GM19455 (cell line): ENCODE results near the gene S100A4.
"Not testable (repeated sequence)": the region's sequence is repeated elsewhere in the genome, so short reads cannot be mapped to it uniquely, and the experiment has no call there.

Experiments
- ATAC-seq: cut with Tn5 transposase; IDR thresholded peaks from one replicate; pipeline ENCODE4 v1.9.1; 2021; ENCODE audit not compliant: unreplicated experiment

The S100A4 gene

GRCh38 chr1:153567621-153568366 is 22.2 kb upstream of the S100A4 start:
- no peak for ATAC-seq

- no peak for ATAC-seq
Measured at GRCh38 chr1:153566414-153567371, 21.1 kb upstream of the S100A4 start.

GRCh38 chr1:153565529-153566374 is 20.1 kb upstream of the S100A4 start, which contains the start of gene S100A2:
TSS of gene S100A2 (minus strand) at chr1:153565844. CDS start at chr1:153563877, 1,967 bp downstream.
- ATAC-seq = no peak

DNA sequence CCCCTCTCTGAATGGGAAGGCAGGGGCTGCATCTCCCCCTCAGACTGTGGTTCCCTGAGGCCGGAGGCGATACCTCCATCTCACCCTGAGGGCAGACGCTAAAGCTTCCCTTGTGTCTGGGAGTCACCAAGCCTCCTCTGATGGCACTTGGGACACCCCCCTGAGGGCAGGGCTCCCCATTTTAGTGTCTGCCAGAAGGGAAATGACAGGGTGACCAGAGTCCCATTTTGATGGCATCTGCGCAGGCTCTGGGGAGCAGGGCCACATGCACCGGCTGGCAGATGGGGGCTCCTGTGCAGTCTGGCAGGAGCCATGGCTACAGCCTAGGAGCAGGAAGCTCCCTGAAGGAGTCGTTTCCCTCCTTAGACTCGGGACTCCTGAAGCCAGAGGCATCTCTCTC is 18.4 kb upstream of the S100A4 start:
- ATAC-seq = no peak

DNA sequence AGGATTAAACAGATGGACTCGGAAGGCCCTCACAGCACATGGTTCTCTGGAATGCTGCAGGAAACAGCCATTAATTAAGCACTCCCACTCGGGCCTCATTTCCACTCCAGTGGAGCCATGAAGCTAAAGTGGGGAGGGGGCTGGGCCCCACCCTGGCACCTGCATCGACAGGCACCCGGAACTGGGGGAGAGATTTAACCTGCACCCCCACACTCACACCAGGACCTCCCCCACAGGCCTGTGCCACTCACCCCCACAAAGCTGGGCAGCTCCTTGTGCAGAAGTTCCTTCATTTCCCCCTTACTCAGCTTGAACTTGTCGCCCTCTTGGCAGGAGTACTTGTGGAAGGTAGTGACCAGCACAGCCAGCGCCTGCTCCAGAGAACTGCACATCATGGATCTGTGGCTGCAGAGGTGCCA is 17.9 kb upstream of the S100A4 start:
- ATAC-seq = no peak

DNA sequence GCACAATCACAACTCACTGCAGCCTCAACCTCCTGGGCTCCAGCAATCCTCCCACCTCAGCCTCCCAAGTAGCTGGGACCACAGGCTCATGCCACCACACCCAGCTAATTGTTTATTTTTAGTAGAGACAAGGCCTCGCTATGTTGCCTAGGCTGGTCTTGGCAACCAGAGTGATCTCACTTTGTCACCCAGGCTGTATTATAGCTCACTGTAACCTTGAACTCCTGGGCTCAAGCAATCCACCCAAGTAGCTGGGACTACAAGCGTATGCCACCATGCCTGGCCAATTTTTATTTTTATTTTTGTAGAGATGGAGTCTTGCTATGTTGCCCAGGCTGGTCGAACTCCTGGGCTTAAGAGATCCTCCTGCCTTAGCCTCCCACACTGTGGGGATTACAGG is 16.4 kb upstream of the S100A4 start:
- not testable (repeated sequence) for ATAC-seq

- no peak for ATAC-seq
Measured at GRCh38 chr1:153561466-153561985, 15.9 kb upstream of the S100A4 start.

DNA sequence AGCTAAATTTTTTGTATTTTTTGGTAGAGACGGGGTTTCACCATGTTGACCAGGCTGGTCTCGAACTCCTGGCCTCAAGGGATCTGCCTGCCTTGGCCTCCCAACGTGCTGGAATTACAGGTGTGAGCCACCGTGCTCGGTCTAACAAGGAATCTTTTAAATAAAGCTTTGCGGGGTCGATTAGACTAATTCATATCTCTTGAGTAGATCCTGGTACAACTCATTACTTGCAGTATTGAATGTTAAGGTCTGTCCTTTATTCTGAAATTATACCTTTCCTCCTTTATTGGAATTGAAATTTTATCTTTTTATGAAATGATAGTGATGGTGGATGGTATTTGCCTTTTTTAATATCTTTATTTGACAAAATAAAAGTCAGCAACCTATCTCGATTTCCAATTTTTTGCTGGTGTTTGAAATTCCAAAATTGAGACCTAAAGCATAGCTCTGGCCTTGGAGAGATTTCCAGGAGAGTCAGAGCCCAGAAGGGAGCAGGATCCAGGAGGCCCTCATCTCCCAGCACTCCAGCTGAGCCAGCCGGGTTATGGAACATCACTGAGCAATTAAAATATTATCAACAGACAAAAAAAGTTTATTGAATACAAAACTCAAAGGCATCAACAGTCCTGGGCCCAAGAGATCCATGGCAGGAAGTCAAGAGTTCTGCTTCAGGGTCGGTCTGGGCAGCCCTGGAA is 15.3 kb upstream of the S100A4 start:
- no peak for ATAC-seq

GRCh38 chr1:153560241-153560640 is 14.6 kb upstream of the S100A4 start:
- ATAC-seq = no peak

DNA sequence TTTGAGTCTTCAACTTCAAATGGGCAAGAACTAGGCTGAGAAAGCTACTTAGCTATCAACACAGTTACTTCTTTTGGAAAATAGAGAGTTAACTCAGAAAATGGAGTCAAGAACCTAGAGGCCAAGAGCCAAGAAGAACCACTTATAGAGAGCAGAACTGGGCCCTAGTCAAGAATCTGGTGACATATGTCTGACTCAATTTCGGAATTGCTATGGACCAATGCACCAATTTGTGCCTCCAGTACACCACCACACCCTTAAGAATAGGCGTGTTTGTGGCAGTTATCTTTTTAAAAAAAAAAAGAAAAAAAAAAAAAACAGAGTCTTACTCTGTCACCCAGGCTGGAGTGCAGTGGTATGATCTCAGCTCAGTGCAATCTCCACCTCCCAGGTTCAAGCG is 12.3 kb upstream of the S100A4 start:
- ATAC-seq = no peak

DNA sequence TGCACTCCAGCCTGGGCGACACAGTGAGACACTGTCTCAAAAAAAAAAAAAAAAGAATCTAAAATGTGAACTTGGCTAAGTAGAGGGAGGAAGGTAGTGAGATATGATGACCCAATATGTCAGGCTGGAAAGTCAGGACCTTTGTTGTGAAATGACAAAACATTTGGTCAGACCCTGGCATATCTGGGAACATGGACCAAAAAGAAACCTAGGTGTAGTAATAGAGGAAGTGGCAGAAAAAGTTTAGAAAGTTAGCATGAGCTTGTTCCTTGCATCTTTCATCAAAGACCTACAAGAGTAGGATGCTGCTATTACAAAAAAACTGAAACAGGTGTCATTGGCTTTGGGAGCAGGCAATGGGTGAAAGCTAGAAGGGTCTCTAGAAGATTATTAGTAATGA is 10.7 kb upstream of the S100A4 start:
- ATAC-seq = no peak

- ATAC-seq = no peak
Measured at GRCh38 chr1:153553830-153554541, 8.4 kb upstream of the S100A4 start.

DNA sequence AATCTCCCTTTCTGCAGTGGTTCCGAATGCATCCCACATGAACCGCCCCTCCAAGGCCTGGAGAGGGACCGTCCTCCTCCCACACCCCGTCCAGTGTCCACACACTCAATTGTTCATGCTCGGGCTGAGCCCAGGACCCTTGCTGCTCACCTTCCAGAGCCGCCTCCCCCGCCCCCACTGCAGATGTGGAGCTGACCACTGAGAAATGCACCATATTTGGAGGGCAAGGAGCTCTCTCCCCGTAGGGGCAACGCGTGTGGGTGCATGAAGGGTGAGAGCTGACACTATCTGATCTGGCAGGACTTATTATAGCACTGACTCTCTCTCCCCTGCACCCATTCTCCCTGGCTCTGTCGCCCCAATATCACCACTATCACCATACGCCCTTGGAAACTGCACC is 7.5 kb upstream of the S100A4 start:
- ATAC-seq = no peak

GRCh38 chr1:153552335-153552734 is 6.7 kb upstream of the S100A4 start:
- no peak for ATAC-seq

GRCh38 chr1:153550827-153551500 is 5.4 kb upstream of the S100A4 start:
- ATAC-seq = no peak

DNA sequence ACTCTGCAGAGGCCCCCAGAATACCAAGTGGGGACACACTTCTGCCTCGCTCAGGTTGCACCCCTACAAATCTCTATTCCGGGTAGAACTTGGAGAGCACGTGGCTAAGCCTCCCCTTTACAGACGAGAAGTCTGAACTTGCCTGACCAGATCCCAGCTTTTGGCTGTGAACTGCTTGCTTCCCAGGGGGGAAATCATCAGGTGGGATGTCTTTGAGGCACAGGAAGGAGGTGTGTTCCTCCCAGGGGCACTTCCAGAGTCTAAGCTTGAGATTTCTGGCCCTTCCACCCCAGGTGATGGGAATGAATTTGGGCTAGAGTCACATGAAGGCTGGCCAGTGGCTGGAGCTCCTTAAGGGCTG is 4.8 kb upstream of the S100A4 start:
- ATAC-seq = no peak

DNA sequence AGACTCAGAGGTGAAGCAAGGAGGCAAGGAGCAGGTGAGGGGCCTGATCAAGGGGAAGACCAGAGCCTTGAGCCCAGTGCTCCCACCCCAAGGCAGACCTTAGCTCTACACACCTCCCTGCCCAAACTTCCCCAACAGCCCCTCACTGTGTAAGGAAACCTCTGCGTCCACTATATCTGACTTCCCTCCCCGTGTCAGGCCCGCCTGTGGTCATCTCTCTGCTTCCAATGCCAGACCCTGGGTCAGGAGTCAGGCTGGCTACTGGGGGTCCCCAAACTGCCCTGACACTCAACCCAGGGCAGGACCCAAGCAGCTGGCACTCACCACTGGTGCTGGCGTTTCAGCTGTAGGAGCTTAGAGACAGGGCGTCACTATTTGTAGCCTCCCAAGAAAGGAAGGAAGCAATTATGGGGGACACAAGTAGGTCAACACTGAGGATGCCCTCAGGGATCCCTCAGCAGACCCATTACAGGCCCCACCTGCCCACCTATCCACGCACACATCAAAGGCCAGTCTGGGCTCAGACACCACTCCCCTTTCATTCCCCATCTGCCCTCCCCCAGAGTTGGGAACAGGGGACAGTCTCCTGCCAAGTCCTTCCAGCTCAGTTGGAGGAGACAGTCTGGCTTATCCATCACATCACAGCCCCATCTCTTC is 4.3 kb upstream of the S100A4 start:
- no peak for ATAC-seq
